Heart left ventricle (tissue), 13 donors: Measurements from ENCODE around the gene CAPN2.

ENCODE experiments used
- CTCF ChIP-seq, 12 donors: fragments of 200-600 bp; sonication (generic) in 4 of 12; IDR thresholded peaks; one replicate each; pipeline versions ENCODE4 v1.5.0 to v1.8.0; 2018 to 2022; ENCODE audit warnings: antibody characterized with exemption in 12 of 12, mild to moderate bottlenecking in 5 of 12
- POLR2A ChIP-seq, 2 donors: fragments of 450-650 bp; IDR thresholded peaks; one replicate each; pipeline ENCODE4 v1.6.1; 2017; ENCODE audit warnings: antibody characterized with exemption in 2 of 2, mild to moderate bottlenecking in 2 of 2, moderate library complexity in 2 of 2
- donor health status: ischemic (EF 13 %, LVEDD 7.1; RV severe dilation, severe dysfunction).
- donor health status: DM: no; HTN: yes; CAD: no.
- donor health status: DM: no; HTN: no; CAD: no.
- donor health status: ischemic (EF 25% LVEDD 6.9; RV normal size, moderate dysfunction).
- donor health status: ischemic (EF 25% LVEDD 5.7; RV mildly dilated, moderate dysfunction).
- donor health status: ischemic (EF 35%, LVEDD 5.7; RV mildly dilated, moderate dysfunction).
- donor health status: nonischemic (EF 11% LVEDD 7.7; RV severe dilation, severe dysfunction).
- donor health status: DM: yes; HTN: yes; CAD: no.
- donor health status: PGD.
- donor health status: ischemic (EF 29% LVEDD 5.4; RV normal size, mild dysfunction).
- donor health status: nonischemic (EF 23%, LVEDD 6.1; RV moderate dilation, normal function).

- TF ChIP-seq POLR2A (IDR thresholded peaks at IDR 0.05) (no peak), CTCF (IDR thresholded peaks at IDR 0.05) (no peak)
Observed at GRCh38 chr1:223755432-223755792, 43.1 kb downstream of the CAPN2 start.
